Liver (tissue), 9 donors: ENCODE measurements around the gene CDK11B. TPM values are rescaled to one million over a fixed set of nuclear protein-coding genes. Genes with fewer than 3 reads are reported as not detected.

ENCODE experiments used
- DNase-seq: peaks from one replicate; pipeline ENCODE4 v3.0.0-alpha.2; 2017; ENCODE audit warnings: low spot score
- H3K27ac ChIP-seq, 2 donors: one replicate each; pipeline ENCODE4 v1.7.0; 2013; ENCODE audit warnings: inconsistent platforms in 2 of 2, low read length in 2 of 2, control low read depth in 1 of 2, low read depth in 1 of 2, mild to moderate bottlenecking in 1 of 2
- H3K27me3 ChIP-seq, 4 donors: one replicate each; pipeline versions ENCODE4 v1.6.1 to v1.7.0; 2013; ENCODE audit warnings: low read length in 3 of 4, inconsistent platforms in 1 of 4, mild to moderate bottlenecking in 1 of 4, moderate library complexity in 1 of 4; ENCODE audit not compliant: control insufficient read depth in 4 of 4, insufficient read depth in 4 of 4
- H3K36me3 ChIP-seq, 4 donors: one replicate each; pipeline versions ENCODE4 v1.6.1 to v1.7.0; 2013; ENCODE audit warnings: low read length in 3 of 4, mild to moderate bottlenecking in 3 of 4, low read depth in 1 of 4, moderate library complexity in 1 of 4; ENCODE audit not compliant: control insufficient read depth in 4 of 4, insufficient read depth in 3 of 4
- H3K4me1 ChIP-seq, 4 donors: one replicate each; pipeline versions ENCODE4 v1.6.1 to v1.7.0; 2013; ENCODE audit warnings: low read length in 3 of 4, mild to moderate bottlenecking in 3 of 4, moderate library complexity in 1 of 4; ENCODE audit not compliant: control insufficient read depth in 4 of 4, insufficient read depth in 4 of 4
- H3K4me3 ChIP-seq, 3 donors: one replicate each; pipeline versions ENCODE4 v1.6.1 to v1.7.0; 2013; ENCODE audit warnings: low read length in 3 of 3, control low read depth in 1 of 3, low read depth in 1 of 3, mild to moderate bottlenecking in 1 of 3
- H3K9ac ChIP-seq, 2 donors: one replicate each; pipeline ENCODE4 v1.7.0; 2013; ENCODE audit warnings: low read length in 2 of 2, mild to moderate bottlenecking in 2 of 2, moderate library complexity in 2 of 2, control low read depth in 1 of 2, low read depth in 1 of 2
- H3K9me3 ChIP-seq, 4 donors: one replicate each; pipeline versions ENCODE4 v1.6.1 to v1.7.0; 2013; ENCODE audit warnings: low read length in 3 of 4; ENCODE audit not compliant: control insufficient read depth in 4 of 4
- ATF3 ChIP-seq: IDR thresholded peaks from 2 replicates; pipeline ENCODE4 v1.6.1; 2016; ENCODE audit warnings: antibody characterized with exemption
- CTCF ChIP-seq: fragments of 150-350 bp; IDR thresholded peaks from 2 replicates; pipeline ENCODE4 v1.5.1; 2017; ENCODE audit warnings: improper control_type of control experiment, low read depth, low read length; ENCODE audit not compliant: missing input control
- EGR1 ChIP-seq, 2 donors: IDR thresholded peaks; 2 replicates each; pipeline ENCODE4 v1.6.1; 2016 to 2018; ENCODE audit warnings: antibody characterized with exemption in 2 of 2, low read depth in 2 of 2
- FOXA2 ChIP-seq: IDR thresholded peaks from 2 replicates; pipeline ENCODE4 v1.6.1; 2016; ENCODE audit warnings: antibody characterized with exemption
- GABPA ChIP-seq, 2 donors: IDR thresholded peaks in 1 of 2; conservative IDR thresholded peaks in 1 of 2; 2 replicates each; pipeline ENCODE4 v1.6.1; 2016; ENCODE audit warnings: antibody characterized with exemption in 2 of 2, mild to moderate bottlenecking in 1 of 2, moderate library complexity in 1 of 2
- HNF4A ChIP-seq, 2 donors: conservative IDR thresholded peaks; 2 replicates each; pipeline ENCODE4 v1.6.1; 2016; ENCODE audit warnings: antibody characterized with exemption in 2 of 2, mild to moderate bottlenecking in 2 of 2
- HNF4G ChIP-seq: IDR thresholded peaks from 2 replicates; pipeline ENCODE4 v1.6.1; 2016; ENCODE audit warnings: antibody characterized with exemption
- JUND ChIP-seq, 2 donors: IDR thresholded peaks; 2 replicates each; pipeline ENCODE4 v1.6.1; 2016; ENCODE audit warnings: antibody characterized with exemption in 2 of 2
- NR2F2 ChIP-seq: IDR thresholded peaks from 2 replicates; pipeline ENCODE4 v1.6.1; 2016; ENCODE audit warnings: antibody characterized with exemption
- RAD21 ChIP-seq, 2 donors: IDR thresholded peaks; 2 replicates each; pipeline ENCODE4 v1.6.1; 2016; ENCODE audit warnings: antibody characterized with exemption in 2 of 2, mild to moderate bottlenecking in 2 of 2
- REST ChIP-seq: IDR thresholded peaks from 2 replicates; pipeline ENCODE4 v1.6.1; 2016; ENCODE audit warnings: antibody characterized with exemption, mild to moderate bottlenecking
- RXRA ChIP-seq, 2 donors: IDR thresholded peaks; 2 replicates each; pipeline ENCODE4 v1.6.1; 2017 to 2018; ENCODE audit warnings: antibody characterized with exemption in 2 of 2, mild to moderate bottlenecking in 1 of 2
- SP1 ChIP-seq: IDR thresholded peaks from 2 replicates; pipeline ENCODE4 v1.6.1; 2018; ENCODE audit warnings: antibody characterized with exemption, mild to moderate bottlenecking
- YY1 ChIP-seq: IDR thresholded peaks from 2 replicates; pipeline ENCODE4 v1.6.1; 2016; ENCODE audit warnings: antibody characterized with exemption, mild to moderate bottlenecking
- ZBTB33 ChIP-seq: IDR thresholded peaks from 2 replicates; pipeline ENCODE4 v1.6.1; 2016; ENCODE audit warnings: antibody characterized with exemption
- WGBS: extraction: QIAGEN DNeasy Blood & Tissue Kit; methylation state at CpG from one replicate; pipeline ENCODE4 v1.1.7; 2013; 5-methylcytosine and 5-hydroxymethylcytosine counted together
- polyA plus RNA-seq, 2 donors: library from polyadenylated mRNA; stranded (reverse) in 1 of 2; unstranded in 1 of 2; fragments of 200-250 nt in 1 of 2; fragments of >200 nt in 1 of 2; fragmentation: Nextera tagmentation in 1 of 2; extraction: Ambion mirVana in 1 of 2; gene quantifications; one replicate each; pipeline versions ENCODE4 v1.2.1 to v1.2.3, GENCODE V29; 2013 to 2015
- total RNA-seq, 2 donors: library from RNA; depleted of rRNA; stranded (reverse); fragments of >200 nt; gene quantifications; one replicate each; pipeline ENCODE4 v1.2.3, GENCODE V29; 2014
- donor health status: healthy.
- donor health status: healthy.
- donor health status: healthy.
- donor health status: healthy.
- donor health status: healthy.

The CDK11B gene
- total and polyA plus RNA-seq, 4 donors: 5.1 to 12.2 (median 7.4) TPM

GRCh38 chr1:1666526-1666925 lies 7.7 kb upstream of the CDK11B start:
- H3K27ac ChIP-seq: no peak overlapping the region
- no peak for TF ChIP-seq ATF3
- TF ChIP-seq ZBTB33: no peak
- no peak for TF ChIP-seq JUND (IDR thresholded peaks at IDR 0.05)
- no peak for TF ChIP-seq RAD21 (IDR thresholded peaks at IDR 0.05)
- no peak for TF ChIP-seq GABPA (IDR thresholded peaks at IDR 0.05 in 1 of 2, conservative IDR thresholded peaks at IDR 0.05 in 1 of 2)
- no peak for TF ChIP-seq SP1
- TF ChIP-seq EGR1 (IDR thresholded peaks at IDR 0.05; ENCODE audit: low read depth in 2 of 2): no peak
- H3K9me3 ChIP-seq: no peaks in the 10 kb centered on the region
- H3K27me3 ChIP-seq: no peaks in the 10 kb centered on the region
- peaks cover 10 to 40% (median 24%) of the 10 kb centered on the region in 4 donors for H3K36me3 ChIP-seq
- WGBS: 96% methylated on average over 15 of the region's 15 CpGs
- no peaks in the 10 kb centered on the region for H3K4me1 ChIP-seq
- DNase-seq: no peak
- no peak overlapping the region for H3K4me3 ChIP-seq
- H3K9ac ChIP-seq: no peak overlapping the region

GRCh38 chr1:1665815-1666251 lies 7.0 kb upstream of the CDK11B start:
- Histone ChIP-seq H3K4me1 (no peaks in the 10 kb centered on the region), H3K36me3 (peaks cover 10 to 33% (median 19%) of the 10 kb centered on the region in 4 donors), H3K4me3 (no peak overlapping the region), H3K9ac (no peak overlapping the region), H3K27me3 (no peaks in the 10 kb centered on the region), H3K9me3 (no peaks in the 10 kb centered on the region), H3K27ac (no peak overlapping the region)
- TF ChIP-seq JUND (IDR thresholded peaks at IDR 0.05) (no peak), RAD21 (IDR thresholded peaks at IDR 0.05) (peak in 1 of 2 donors; percentile 25), YY1 (no peak), FOXA2 (no peak), GABPA (IDR thresholded peaks at IDR 0.05 in 1 of 2, conservative IDR thresholded peaks at IDR 0.05 in 1 of 2) (no peak), HNF4G (no peak), CTCF (peak; percentile 9), NR2F2 (no peak)
- peak; percentile 54 for DNase-seq
- WGBS: 90% methylated on average over 25 of the region's 25 CpGs

GRCh38 chr1:1664941-1665814 lies 6.4 kb upstream of the CDK11B start:
- Histone ChIP-seq H3K27ac (no peak overlapping the region), H3K4me1 (no peaks in the 10 kb centered on the region), H3K9me3 (no peaks in the 10 kb centered on the region), H3K36me3 (peaks cover 10 to 31% (median 17%) of the 10 kb centered on the region in 4 donors), H3K9ac (no peak overlapping the region), H3K27me3 (no peaks in the 10 kb centered on the region), H3K4me3 (no peak overlapping the region)
- WGBS: 94% methylated on average over 27 of the region's 27 CpGs
- DNase-seq: no peak
- TF ChIP-seq REST (no peak), RAD21 (IDR thresholded peaks at IDR 0.05) (no peak), RXRA (IDR thresholded peaks at IDR 0.05) (no peak), NR2F2 (no peak), CTCF (no peak), HNF4A (conservative IDR thresholded peaks at IDR 0.05) (no peak), HNF4G (no peak)
